Activated T-cell treated with anti-CD3 and anti-CD28 coated beads for 4 hours (primary cell): ENCODE data around the gene RGS4.

ENCODE experiments used
- DNase-seq: peaks from one replicate; pipeline ENCODE4 v3.0.0-alpha.2; 2020

The RGS4 gene

GRCh38 chr1:163106364-163106987 lies 37.3 kb downstream of the RGS4 start:
- DNase-seq = no peak

DNA sequence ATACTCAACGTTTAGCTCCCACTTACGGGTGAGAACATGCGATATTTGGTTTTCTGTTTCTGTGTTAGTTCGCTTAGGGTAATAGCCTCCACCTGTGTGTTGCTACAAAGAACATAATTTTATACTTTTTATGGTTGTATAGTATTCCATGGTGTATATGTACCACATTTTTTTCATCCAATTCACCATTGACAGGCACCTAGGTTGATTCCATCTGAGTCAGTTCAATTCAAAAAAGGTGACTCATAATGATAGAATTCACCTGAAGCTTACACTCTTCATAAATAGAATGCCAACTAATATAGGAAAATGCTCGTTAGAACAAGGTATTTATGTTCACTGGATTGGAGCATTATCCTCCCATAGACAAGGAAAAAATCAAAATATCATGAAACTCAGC lies 38.5 kb downstream of the RGS4 start:
- no peak for DNase-seq

GRCh38 chr1:163115887-163116286 lies 46.7 kb downstream of the RGS4 start:
- DNase-seq = no peak

DNA sequence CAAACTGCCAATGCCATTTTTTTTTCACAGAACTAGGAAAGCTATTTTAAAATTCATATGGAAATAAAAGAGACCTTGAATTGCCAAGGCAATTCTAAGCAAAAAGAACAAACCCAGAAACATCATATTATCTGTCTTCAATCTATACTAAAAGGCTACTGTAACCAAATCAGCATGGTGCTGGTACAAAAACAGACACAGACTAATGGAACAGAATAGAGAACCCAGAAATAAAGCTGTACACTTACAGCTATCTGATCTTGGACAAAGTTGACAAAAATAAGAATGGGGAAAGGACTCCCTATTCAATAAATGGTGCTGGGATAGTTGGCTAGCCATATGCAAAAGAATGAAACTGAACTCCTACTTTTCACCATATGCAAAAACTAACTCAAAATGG lies 50.5 kb downstream of the RGS4 start:
- DNase-seq = no peak

- no peak for DNase-seq
These were observed 51.2 kb downstream of the RGS4 start for GRCh38 chr1:163120372-163120771.

GRCh38 chr1:163124812-163125211 lies 55.7 kb downstream of the RGS4 start:
- DNase-seq = no peak
